OCI-LY7 (cell line): ENCODE data around the gene MSRB2.

ENCODE experiments used
- CTCF ChIP-seq: fragments of 200-600 bp; sonication (generic); conservative IDR thresholded peaks from 2 replicates; pipeline ENCODE4 v1.5.1; 2014; ENCODE audit warnings: mild to moderate bottlenecking, antibody characterized with exemption, low read length, moderate library complexity, mixed read lengths
- EZH2phosphoT487 ChIP-seq: fragments of 200-600 bp; sonication (generic); IDR thresholded peaks from 2 replicates; pipeline ENCODE4 v1.6.1; 2018; ENCODE audit warnings: low read depth, borderline replicate concordance, mild to moderate bottlenecking, mixed run types, antibody characterized with exemption, low read length, moderate library complexity, mixed read lengths

- TF ChIP-seq CTCF (no peak), EZH2phosphoT487 (no peak)
These were observed 76.0 kb downstream of the MSRB2 start for GRCh38 chr10:23171232-23171876.
